HCT116 (cell line): Measurements from ENCODE around the gene RNF111. TPM values are rescaled to one million over a fixed set of nuclear protein-coding genes. Genes with fewer than 3 reads are reported as not detected.

ENCODE experiments used
- ATAC-seq: fragments of 200-7000 bp; cut with Tn5 transposase; 2 replicates; pipeline ENCODE4 v1.9.1; 2020; ENCODE audit warnings: mild to moderate bottlenecking, moderate library complexity
- BruUV-seq: library from RNA; stranded (reverse); fragments of 400-500 nt; replicated peaks from 2 replicates; lab custom pipeline; 2021; lab: Mats Ljungman, UMichigan
- CTCF ChIA-PET: fragments of 300-600 bp; sonication (Branson Sonifier 250); formaldehyde crosslinking; loops from one replicate; lab custom pipeline; 2021; ENCODE audit warnings: antibody characterized with exemption; lab: Charles Lee
- POLR2A ChIA-PET: fragments of 300-600, 350-600 bp; sonication (Branson Sonifier 250); formaldehyde crosslinking; loops from one replicate; lab custom pipeline; 2021; ENCODE audit warnings: antibody characterized with exemption; lab: Charles Lee
- RAD21 ChIA-PET, 2 experiments: fragments of 300-600 bp; sonication (Branson Sonifier 250); formaldehyde crosslinking; loops; one replicate each; lab custom pipeline; 2023; ENCODE audit warnings: low total read pairs in 2 of 2; ENCODE audit not compliant: uncharacterized antibody in 2 of 2, unreplicated experiment in 2 of 2, low non-redundant PET in 1 of 2; lab: Charles Lee
- DNase-seq: peaks from one replicate; pipeline ENCODE4 v3.0.0-alpha.2; 2010; ENCODE audit warnings: low read depth, low spot score
- H2AFZ ChIP-seq: fragments of 200-600 bp; shearing (Covaris generic), sonication (generic); 2 replicates; pipeline ENCODE4 v1.6.1; 2017; ENCODE audit warnings: low read depth, mixed run types, mixed read lengths, antibody characterized with exemption, low read length; ENCODE audit not compliant: poor library complexity, severe bottlenecking
- H3K27ac ChIP-seq: 2 replicates; pipeline ENCODE4 v1.5.1; 2012; ENCODE audit warnings: low read depth, low read length
- H3K27me3 ChIP-seq: fragments of 200-600 bp; sonication (generic); 2 replicates; pipeline ENCODE4 v1.6.1; 2016; ENCODE audit warnings: mixed run types, low read length, mixed read lengths; ENCODE audit not compliant: insufficient read depth
- H3K36me3 ChIP-seq, 2 experiments: fragments of 200-500 bp in 1 of 2; fragments of 200-600 bp in 1 of 2; sonication (Bioruptor generic) in 1 of 2; sonication (generic) in 1 of 2; 2 replicates each; pipeline versions ENCODE4 v1.5.1 to v1.6.1; 2014 to 2016; ENCODE audit warnings: low read length in 2 of 2, inconsistent platforms in 1 of 2, mixed read lengths in 1 of 2, mixed run types in 1 of 2; ENCODE audit not compliant: insufficient read depth in 2 of 2, control insufficient read depth in 1 of 2
- H3K4me1 ChIP-seq, 2 experiments: fragments of 200-600 bp in 1 of 2; sonication (generic) in 1 of 2; 2 replicates each; pipeline versions ENCODE4 v1.5.1 to v1.6.1; 2012 to 2017; ENCODE audit warnings: low read length in 2 of 2, inconsistent platforms in 1 of 2, mild to moderate bottlenecking in 1 of 2, mixed read lengths in 1 of 2, mixed run types in 1 of 2, moderate library complexity in 1 of 2; ENCODE audit not compliant: insufficient read depth in 2 of 2, control insufficient read depth in 1 of 2
- H3K4me2 ChIP-seq: fragments of 200-600 bp; sonication (generic); 2 replicates; pipeline ENCODE4 v1.6.1; 2017; ENCODE audit warnings: mixed run types, low read length, mixed read lengths
- H3K4me3 ChIP-seq, 2 experiments: fragments of 200-600 bp in 1 of 2; sonication (generic) in 1 of 2; replicated peaks in 1 of 2; 2 replicates each; pipeline ENCODE4 v1.5.1; 2011 to 2016; ENCODE audit warnings: low read length in 2 of 2, control low read depth in 1 of 2, low read depth in 1 of 2, mild to moderate bottlenecking in 1 of 2, mixed read lengths in 1 of 2, mixed run types in 1 of 2
- H3K79me2 ChIP-seq: fragments of 200-600 bp; sonication (generic); 2 replicates; pipeline ENCODE4 v1.6.1; 2017; ENCODE audit warnings: mild to moderate bottlenecking, mixed run types, low read length, moderate library complexity, mixed read lengths; ENCODE audit not compliant: insufficient read depth
- H3K9ac ChIP-seq: fragments of 200-600 bp; sonication (generic); 2 replicates; pipeline ENCODE4 v1.6.1; 2016; ENCODE audit warnings: low read length, mixed read lengths
- H3K9me2 ChIP-seq: fragments of 200-600 bp; sonication (generic), shearing (Covaris generic); 2 replicates; pipeline ENCODE4 v1.6.1; 2017; ENCODE audit warnings: mixed run types, mild to moderate bottlenecking, moderate library complexity; ENCODE audit not compliant: insufficient read depth
- H3K9me3 ChIP-seq, 2 experiments: fragments of 200-500 bp in 1 of 2; fragments of 200-600 bp in 1 of 2; sonication (Bioruptor generic) in 1 of 2; sonication (generic) in 1 of 2; 2 replicates each; pipeline ENCODE4 v1.6.1; 2014 to 2017; ENCODE audit warnings: low read length in 2 of 2, mixed read lengths in 2 of 2, inconsistent platforms in 1 of 2, low read depth in 1 of 2, mild to moderate bottlenecking in 1 of 2, mixed run types in 1 of 2, moderate library complexity in 1 of 2; ENCODE audit not compliant: control insufficient read depth in 1 of 2, insufficient read depth in 1 of 2
- H4K20me1 ChIP-seq: fragments of 200-600 bp; sonication (generic), shearing (Covaris generic); 2 replicates; pipeline ENCODE4 v1.6.1; 2017; ENCODE audit warnings: mixed run types, mild to moderate bottlenecking, moderate library complexity; ENCODE audit not compliant: insufficient read depth
- CEBPB ChIP-seq: IDR thresholded peaks from 2 replicates; pipeline ENCODE4 v1.6.1; 2012; ENCODE audit warnings: low read depth
- EZH2 ChIP-seq: fragments of 200-600 bp; sonication (generic); IDR thresholded peaks from 2 replicates; pipeline ENCODE4 v1.6.1; 2017; ENCODE audit warnings: antibody characterized with exemption, mixed run types
- EZH2phosphoT487 ChIP-seq: fragments of 200-600 bp; IDR thresholded peaks from 2 replicates; pipeline ENCODE4 v1.6.1; 2018; ENCODE audit warnings: antibody characterized with exemption, borderline replicate concordance
- FOSL1 ChIP-seq: IDR thresholded peaks from 2 replicates; pipeline ENCODE4 v1.6.1; 2012; ENCODE audit warnings: low read depth
- POLR2A ChIP-seq: IDR thresholded peaks from 2 replicates; pipeline ENCODE4 v1.7.0; 2011; ENCODE audit warnings: borderline replicate concordance; ENCODE audit not compliant: insufficient read depth, insufficient read length; ENCODE audit errors: extremely low read depth
- POLR2AphosphoS5 ChIP-seq: IDR thresholded peaks from 2 replicates; pipeline ENCODE4 v1.6.1; 2011; ENCODE audit warnings: mild to moderate bottlenecking, low read depth, low read length, moderate library complexity
- RAD21 ChIP-seq: IDR thresholded peaks from 2 replicates; pipeline ENCODE4 v1.6.1; 2012; ENCODE audit warnings: low read depth, mild to moderate bottlenecking
- SIN3A ChIP-seq: IDR thresholded peaks from 2 replicates; pipeline ENCODE4 v1.6.1; 2012; ENCODE audit warnings: low read depth
- TCF7L2 ChIP-seq: IDR thresholded peaks from 2 replicates; pipeline ENCODE4 v1.7.0; 2011; ENCODE audit warnings: borderline replicate concordance, inconsistent platforms; ENCODE audit not compliant: insufficient read depth, insufficient read length; ENCODE audit errors: extremely low read depth
- ZFX ChIP-seq: fragments of 450-650 bp; IDR thresholded peaks from 2 replicates; pipeline ENCODE4 v1.6.1; 2017
- intact Hi-C: fragments of 100-400 bp; cut with micrococcal nuclease; formaldehyde crosslinking; loops from 2 replicates; pipeline ENCODE4 v1.10.0; 2022
- total RNA-seq: library from RNA; stranded (reverse); gene quantifications from one replicate; pipeline ENCODE4 v1.2.1, GENCODE V29; 2021; ENCODE audit not compliant: unreplicated experiment
- TF ChIP-seq, protein P1 (sequence below): IDR thresholded peaks from 2 replicates; pipeline ENCODE4 v1.6.1; 2012; ENCODE audit warnings: low read depth
- TF ChIP-seq, protein P2 (sequence below): IDR thresholded peaks from 2 replicates; pipeline ENCODE4 v1.6.1; 2012
- TF ChIP-seq, protein P3 (sequence below), 3 experiments: fragments of 200-600 bp in 1 of 3; sonication (generic) in 1 of 3; IDR thresholded peaks in 2 of 3; conservative IDR thresholded peaks in 1 of 3; 2 replicates each; pipeline ENCODE4 v1.5.1; 2012 to 2017; ENCODE audit warnings: low read depth in 2 of 3, low read length in 2 of 3, antibody characterized with exemption in 1 of 3, borderline replicate concordance in 1 of 3, control low read depth in 1 of 3, mild to moderate bottlenecking in 1 of 3, mixed read lengths in 1 of 3, mixed run types in 1 of 3, moderate library complexity in 1 of 3; ENCODE audit not compliant: insufficient read depth in 1 of 3

Gene RNF111
- total RNA-seq, 1 experiment from 2014 or later = 31.5 TPM

DNA sequence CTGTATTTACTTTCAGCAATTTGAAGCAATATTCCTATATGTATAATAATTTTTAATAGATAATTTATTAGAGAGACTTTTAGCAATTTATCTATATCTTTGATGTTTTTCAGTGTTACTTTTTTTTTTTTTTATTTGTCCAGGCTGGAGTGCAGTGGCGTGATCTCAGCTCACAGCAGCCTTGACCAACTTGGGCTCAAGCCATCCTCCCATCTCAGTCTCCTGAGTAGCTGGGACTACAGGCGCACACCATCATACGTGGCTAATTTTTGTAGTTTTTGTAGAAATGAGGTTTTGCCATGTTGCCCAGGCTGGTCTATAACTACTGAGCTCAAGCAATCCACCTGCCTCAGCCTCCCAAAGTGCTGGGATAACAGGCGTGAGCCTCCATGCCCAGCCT lies 28.7 kb upstream of the RNF111 start:
- no peak overlapping the region for H3K4me3 ChIP-seq
- no peaks in the 10 kb centered on the region for H4K20me1 ChIP-seq
- intact Hi-C loops = loop anchor here (5.0 to 10.0 kb wide), 2 partner anchors 533 to 734 kb away; no protein-coding TSS in a partner anchor
- ChIA-PET RAD21 (no interaction called here), POLR2A (no interaction called here), CTCF (interaction anchor here (1.7 kb wide), 1 partner anchor 542 kb away, joined by 5 read pairs; no protein-coding TSS in a partner anchor)
- no peaks in the 10 kb centered on the region for H3K27me3 ChIP-seq
- TF ChIP-seq, protein P1, sequence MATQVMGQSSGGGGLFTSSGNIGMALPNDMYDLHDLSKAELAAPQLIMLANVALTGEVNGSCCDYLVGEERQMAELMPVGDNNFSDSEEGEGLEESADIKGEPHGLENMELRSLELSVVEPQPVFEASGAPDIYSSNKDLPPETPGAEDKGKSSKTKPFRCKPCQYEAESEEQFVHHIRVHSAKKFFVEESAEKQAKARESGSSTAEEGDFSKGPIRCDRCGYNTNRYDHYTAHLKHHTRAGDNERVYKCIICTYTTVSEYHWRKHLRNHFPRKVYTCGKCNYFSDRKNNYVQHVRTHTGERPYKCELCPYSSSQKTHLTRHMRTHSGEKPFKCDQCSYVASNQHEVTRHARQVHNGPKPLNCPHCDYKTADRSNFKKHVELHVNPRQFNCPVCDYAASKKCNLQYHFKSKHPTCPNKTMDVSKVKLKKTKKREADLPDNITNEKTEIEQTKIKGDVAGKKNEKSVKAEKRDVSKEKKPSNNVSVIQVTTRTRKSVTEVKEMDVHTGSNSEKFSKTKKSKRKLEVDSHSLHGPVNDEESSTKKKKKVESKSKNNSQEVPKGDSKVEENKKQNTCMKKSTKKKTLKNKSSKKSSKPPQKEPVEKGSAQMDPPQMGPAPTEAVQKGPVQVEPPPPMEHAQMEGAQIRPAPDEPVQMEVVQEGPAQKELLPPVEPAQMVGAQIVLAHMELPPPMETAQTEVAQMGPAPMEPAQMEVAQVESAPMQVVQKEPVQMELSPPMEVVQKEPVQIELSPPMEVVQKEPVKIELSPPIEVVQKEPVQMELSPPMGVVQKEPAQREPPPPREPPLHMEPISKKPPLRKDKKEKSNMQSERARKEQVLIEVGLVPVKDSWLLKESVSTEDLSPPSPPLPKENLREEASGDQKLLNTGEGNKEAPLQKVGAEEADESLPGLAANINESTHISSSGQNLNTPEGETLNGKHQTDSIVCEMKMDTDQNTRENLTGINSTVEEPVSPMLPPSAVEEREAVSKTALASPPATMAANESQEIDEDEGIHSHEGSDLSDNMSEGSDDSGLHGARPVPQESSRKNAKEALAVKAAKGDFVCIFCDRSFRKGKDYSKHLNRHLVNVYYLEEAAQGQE = no peak
- ATAC-seq (no peak), DNase-seq (no peak)
- no peak overlapping the region for H3K27ac ChIP-seq
- H3K36me3 ChIP-seq = no peaks in the 10 kb centered on the region
- no peaks in the 10 kb centered on the region for H3K9me3 ChIP-seq
- no peak overlapping the region for H3K4me2 ChIP-seq
- no peak overlapping the region for H2AFZ ChIP-seq
- no peaks in the 10 kb centered on the region for H3K9me2 ChIP-seq
- H3K79me2 ChIP-seq = no peaks in the 10 kb centered on the region
- H3K4me1 ChIP-seq = peaks cover 0 to 8% of the 10 kb centered on the region in 2 experiments; a peak in 2 of 4 replicates
- H3K9ac ChIP-seq = no peak overlapping the region
- BruUV-seq = no TSS peak

DNA sequence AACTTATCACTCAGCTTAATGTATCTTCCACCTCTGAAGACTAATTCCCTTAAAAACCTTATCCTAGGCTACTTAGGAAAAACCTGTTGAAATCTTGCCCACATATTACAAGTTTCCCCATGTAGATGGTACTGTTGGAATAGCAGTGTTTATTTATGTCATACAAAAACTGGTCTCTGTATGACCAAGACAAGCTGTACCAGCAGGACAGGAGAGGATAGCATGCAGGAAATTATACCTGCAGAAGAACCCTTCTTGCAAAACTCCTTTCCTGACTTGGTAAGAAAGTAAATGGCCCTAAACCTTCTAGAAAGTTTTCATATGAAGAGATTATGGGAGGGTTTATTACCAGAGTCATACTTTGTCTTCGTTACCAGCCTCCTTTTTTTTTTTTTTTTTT lies 25.3 kb upstream of the RNF111 start:
- ChIA-PET POLR2A (no interaction called here), RAD21 (interaction anchor here in 1 of 2 experiments (0.7 kb wide), 1 partner anchor 207 kb away, joined by 5 read pairs; no protein-coding TSS in a partner anchor), CTCF (no interaction called here)
- intact Hi-C loops = no loop called here
- ATAC-seq = no peak
- no peaks in the 10 kb centered on the region for H3K9me3 ChIP-seq
- H3K4me2 ChIP-seq = no peak overlapping the region
- H3K9me2 ChIP-seq = no peaks in the 10 kb centered on the region
- TF ChIP-seq CEBPB (no peak), FOSL1 (no peak), POLR2AphosphoS5 (no peak), TCF7L2 (no peak), EZH2 (no peak), RAD21 (no peak), SIN3A (no peak), POLR2A (no peak), EZH2phosphoT487 (no peak), ZFX (no peak)
- TF ChIP-seq, protein P2, sequence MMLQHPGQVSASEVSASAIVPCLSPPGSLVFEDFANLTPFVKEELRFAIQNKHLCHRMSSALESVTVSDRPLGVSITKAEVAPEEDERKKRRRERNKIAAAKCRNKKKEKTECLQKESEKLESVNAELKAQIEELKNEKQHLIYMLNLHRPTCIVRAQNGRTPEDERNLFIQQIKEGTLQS = no peak
- TF ChIP-seq, protein P3, sequence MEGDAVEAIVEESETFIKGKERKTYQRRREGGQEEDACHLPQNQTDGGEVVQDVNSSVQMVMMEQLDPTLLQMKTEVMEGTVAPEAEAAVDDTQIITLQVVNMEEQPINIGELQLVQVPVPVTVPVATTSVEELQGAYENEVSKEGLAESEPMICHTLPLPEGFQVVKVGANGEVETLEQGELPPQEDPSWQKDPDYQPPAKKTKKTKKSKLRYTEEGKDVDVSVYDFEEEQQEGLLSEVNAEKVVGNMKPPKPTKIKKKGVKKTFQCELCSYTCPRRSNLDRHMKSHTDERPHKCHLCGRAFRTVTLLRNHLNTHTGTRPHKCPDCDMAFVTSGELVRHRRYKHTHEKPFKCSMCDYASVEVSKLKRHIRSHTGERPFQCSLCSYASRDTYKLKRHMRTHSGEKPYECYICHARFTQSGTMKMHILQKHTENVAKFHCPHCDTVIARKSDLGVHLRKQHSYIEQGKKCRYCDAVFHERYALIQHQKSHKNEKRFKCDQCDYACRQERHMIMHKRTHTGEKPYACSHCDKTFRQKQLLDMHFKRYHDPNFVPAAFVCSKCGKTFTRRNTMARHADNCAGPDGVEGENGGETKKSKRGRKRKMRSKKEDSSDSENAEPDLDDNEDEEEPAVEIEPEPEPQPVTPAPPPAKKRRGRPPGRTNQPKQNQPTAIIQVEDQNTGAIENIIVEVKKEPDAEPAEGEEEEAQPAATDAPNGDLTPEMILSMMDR (IDR thresholded peaks at IDR 0.05 in 2 of 3, conservative IDR thresholded peaks at IDR 0.05 in 1 of 3; ENCODE audit: borderline replicate concordance in 1 of 3, insufficient read depth in 1 of 3, low read depth in 2 of 3, low read length in 2 of 3) = no peak
- no peak overlapping the region for H3K9ac ChIP-seq
- peaks cover 0 to 5% of the 10 kb centered on the region in 2 experiments; a peak in 2 of 4 replicates for H3K4me1 ChIP-seq
- no TSS peak for BruUV-seq
- no peaks in the 10 kb centered on the region for H3K27me3 ChIP-seq
- no peak overlapping the region for H3K27ac ChIP-seq
- no peak overlapping the region for H2AFZ ChIP-seq
- no peak for DNase-seq
- no peaks in the 10 kb centered on the region for H4K20me1 ChIP-seq
- H3K36me3 ChIP-seq = no peaks in the 10 kb centered on the region
- H3K4me3 ChIP-seq = no peak overlapping the region
- H3K79me2 ChIP-seq = no peaks in the 10 kb centered on the region
